ENCODE results near the gene ZC3H11A.

ZC3H11A gene

GRCh38 chr1:203835476-203835875 is 40.1 kb downstream of the ZC3H11A start:
- peak; percentile 4 for TF ChIP-seq CTCF (IDR thresholded peaks at IDR 0.05; ENCODE audit: low read length, missing control alignments)
- DNase-seq (ENCODE audit: low read depth): no peak
- H3K4me3 ChIP-seq (replicated peaks; ENCODE audit: low read depth, low read length): no peak overlapping the region

GRCh38 chr1:203839081-203839480 is 43.7 kb downstream of the ZC3H11A start:
- no peak for TF ChIP-seq CTCF (IDR thresholded peaks at IDR 0.05; ENCODE audit: low read length, missing control alignments)
- H3K4me3 ChIP-seq (replicated peaks; ENCODE audit: low read depth, low read length): no peak overlapping the region
- DNase-seq (ENCODE audit: low read depth): peak; percentile 87

GRCh38 chr1:203840208-203840808 is 44.9 kb downstream of the ZC3H11A start:
- no peak overlapping the region for H3K4me3 ChIP-seq (replicated peaks; ENCODE audit: low read depth, low read length)
- no peak for TF ChIP-seq CTCF (IDR thresholded peaks at IDR 0.05; ENCODE audit: low read length, missing control alignments)
- DNase-seq (ENCODE audit: low read depth): no peak

GRCh38 chr1:203842559-203842876 is 47.1 kb downstream of the ZC3H11A start:
- DNase-seq (ENCODE audit: low read depth): no peak
- TF ChIP-seq CTCF (IDR thresholded peaks at IDR 0.05; ENCODE audit: low read length, missing control alignments): no peak
- H3K4me3 ChIP-seq (replicated peaks; ENCODE audit: low read depth, low read length): no peak overlapping the region

- DNase-seq (ENCODE audit: low read depth): no peak
- no peak for TF ChIP-seq CTCF (IDR thresholded peaks at IDR 0.05; ENCODE audit: low read length, missing control alignments)
- no peak overlapping the region for H3K4me3 ChIP-seq (replicated peaks; ENCODE audit: low read depth, low read length)
Measured at GRCh38 chr1:203843435-203843834, 48.0 kb downstream of the ZC3H11A start.

Data from fibroblast of pulmonary artery (primary cell).